Activated T-cell treated with anti-CD3 and anti-CD28 coated beads, Interleukin-2, amount 50 U/mL, for 24 hours (primary cell): ENCODE results near the gene ZC3H15.

ENCODE experiments used
- DNase-seq: peaks from one replicate; pipeline ENCODE4 v3.0.0-alpha.2; 2020
- H3K27ac Mint-ChIP-seq: 2 replicates; pipeline ENCODE4 v1.8.0; 2020; ENCODE audit warnings: mild to moderate bottlenecking, mixed read lengths
- H3K27me3 Mint-ChIP-seq: 2 replicates; pipeline ENCODE4 v1.8.0; 2020; ENCODE audit warnings: mixed read lengths
- H3K36me3 Mint-ChIP-seq: 2 replicates; pipeline ENCODE4 v1.8.0; 2020; ENCODE audit warnings: low read depth, mixed read lengths
- H3K4me1 Mint-ChIP-seq: 2 replicates; pipeline ENCODE4 v1.8.0; 2020; ENCODE audit warnings: low read depth, mixed read lengths
- H3K4me3 Mint-ChIP-seq: 2 replicates; pipeline ENCODE4 v1.8.0; 2020; ENCODE audit warnings: mild to moderate bottlenecking, moderate library complexity, mixed read lengths
- H3K9me3 Mint-ChIP-seq: 2 replicates; pipeline ENCODE4 v1.8.0; 2020; ENCODE audit warnings: mixed read lengths

The ZC3H15 gene

DNA sequence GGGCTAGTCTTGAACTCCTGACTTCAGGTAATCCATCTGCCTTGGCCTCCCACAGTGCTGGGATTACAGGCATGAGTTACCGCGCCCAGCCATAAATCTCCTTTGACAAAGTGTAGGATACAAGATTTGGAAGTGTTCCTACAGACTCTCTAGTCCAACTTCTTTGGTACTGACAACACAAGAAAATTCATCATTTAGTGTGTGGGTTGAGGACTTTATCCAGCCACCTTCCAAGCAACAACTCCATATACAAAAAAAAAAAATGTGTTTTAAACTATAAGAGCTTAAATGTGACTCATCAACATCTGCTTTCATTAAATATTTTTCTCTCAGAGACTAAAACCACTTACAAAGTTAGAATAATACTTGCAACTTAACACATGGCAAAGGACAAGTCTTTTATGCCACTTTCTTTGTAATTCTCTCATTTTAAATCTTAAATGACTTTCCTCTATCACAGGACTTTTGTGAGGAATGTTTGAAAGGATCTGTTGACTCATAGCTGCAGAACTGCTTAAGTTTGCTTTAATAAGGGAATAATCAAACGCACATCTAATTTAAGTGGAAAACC is 57.6 kb downstream of the ZC3H15 start:
- Mint-ChIP-seq H3K27ac (no peak overlapping the region), H3K4me1 (no peaks in the 10 kb centered on the region), H3K27me3 (peaks cover 17% of the 10 kb centered on the region)

DNA sequence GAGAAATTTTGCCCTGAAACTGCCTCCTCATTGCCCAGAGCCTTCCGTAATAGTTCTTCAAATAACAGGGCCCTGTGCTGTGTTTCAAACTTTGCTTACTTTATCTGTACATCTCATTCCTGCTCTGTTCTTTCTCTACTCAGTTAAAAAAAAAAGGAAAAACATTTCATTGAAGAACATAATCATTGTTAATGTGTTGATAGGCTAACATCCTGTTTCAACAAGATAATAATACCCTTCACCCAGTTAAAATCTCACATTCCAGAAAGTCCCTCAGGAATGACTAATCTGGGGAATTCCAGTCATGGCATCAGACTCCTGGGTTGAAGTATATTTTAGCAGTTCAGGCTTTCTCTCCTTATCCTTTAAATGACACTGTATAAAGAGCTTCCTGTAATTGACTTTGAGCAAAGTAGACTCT is 58.2 kb downstream of the ZC3H15 start:
- no peaks in the 10 kb centered on the region for H3K9me3 Mint-ChIP-seq
- peaks cover 17% of the 10 kb centered on the region for H3K27me3 Mint-ChIP-seq
- no peak overlapping the region for H3K4me3 Mint-ChIP-seq
- H3K27ac Mint-ChIP-seq: no peak overlapping the region
- H3K36me3 Mint-ChIP-seq: no peaks in the 10 kb centered on the region
- no peaks in the 10 kb centered on the region for H3K4me1 Mint-ChIP-seq
- DNase-seq: no peak

More for the DNA sequence above, 57.6 kb downstream of the ZC3H15 start:
- H3K36me3 Mint-ChIP-seq: no peaks in the 10 kb centered on the region
- no peaks in the 10 kb centered on the region for H3K9me3 Mint-ChIP-seq
- DNase-seq: no peak
- H3K4me3 Mint-ChIP-seq: no peak overlapping the region

DNA sequence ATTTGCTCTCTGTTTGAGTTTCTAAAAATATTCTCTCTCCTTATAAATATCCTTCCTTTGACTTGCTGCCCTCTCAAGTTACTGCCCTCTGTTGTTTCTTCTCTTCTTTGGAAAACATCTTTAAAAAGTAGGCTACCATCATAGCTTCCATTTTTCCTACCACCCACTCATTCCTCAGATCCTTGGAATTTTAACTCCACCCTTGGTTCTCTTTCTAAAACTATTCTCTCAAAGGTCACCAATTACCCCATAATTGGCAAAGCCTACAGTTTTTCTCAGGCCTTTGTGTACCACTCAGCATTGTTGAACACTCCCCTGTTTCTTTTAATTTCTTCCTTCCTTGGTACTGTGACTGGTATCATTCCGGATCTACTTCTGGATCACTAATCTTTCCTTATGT is 60.8 kb downstream of the ZC3H15 start:
- no peak for DNase-seq
- H3K4me3 Mint-ChIP-seq: no peak overlapping the region
- H3K27ac Mint-ChIP-seq: no peak overlapping the region
- H3K36me3 Mint-ChIP-seq: no peaks in the 10 kb centered on the region
- H3K4me1 Mint-ChIP-seq: no peaks in the 10 kb centered on the region
- H3K27me3 Mint-ChIP-seq: peaks cover 9% of the 10 kb centered on the region
- no peaks in the 10 kb centered on the region for H3K9me3 Mint-ChIP-seq

DNA sequence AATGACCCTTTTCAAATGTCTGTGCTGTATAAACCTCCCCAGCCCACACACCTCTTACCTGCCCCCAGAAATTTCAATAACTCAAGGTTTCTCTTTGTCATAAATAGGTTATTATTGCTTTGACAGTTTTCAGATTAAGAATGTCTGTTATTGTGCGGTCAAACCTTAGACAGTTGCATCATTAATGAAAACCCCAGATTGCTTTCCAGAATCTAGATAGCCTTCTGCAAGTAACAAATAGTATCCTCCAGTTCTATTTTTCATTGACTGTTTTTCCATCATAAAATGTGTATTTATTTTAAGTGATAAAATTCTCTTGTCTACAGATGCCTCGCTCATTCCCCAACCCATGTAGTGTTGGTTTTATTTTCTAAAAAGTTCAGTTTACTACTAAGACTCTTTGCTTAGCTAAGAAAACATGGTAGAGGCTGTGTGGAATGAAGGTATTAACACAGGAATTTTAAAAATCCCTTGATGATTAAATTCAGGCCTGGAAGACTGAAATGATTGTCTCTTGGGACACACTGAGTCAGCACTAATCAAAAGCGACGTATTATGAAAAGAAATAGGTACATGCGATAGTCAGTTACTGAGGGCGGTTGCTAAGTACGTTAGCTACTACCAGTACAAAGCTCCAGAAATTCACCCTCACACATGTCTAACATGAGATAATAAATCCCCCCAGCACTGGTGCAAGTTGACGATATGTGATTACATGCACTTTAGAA is 65.4 kb downstream of the ZC3H15 start:
- H3K27ac Mint-ChIP-seq: no peak overlapping the region
- H3K9me3 Mint-ChIP-seq: no peaks in the 10 kb centered on the region
- no peak for DNase-seq
- no peaks in the 10 kb centered on the region for H3K36me3 Mint-ChIP-seq
- peaks cover 3% of the 10 kb centered on the region for H3K4me1 Mint-ChIP-seq
- H3K27me3 Mint-ChIP-seq: peaks cover 6% of the 10 kb centered on the region
- no peak overlapping the region for H3K4me3 Mint-ChIP-seq

DNA sequence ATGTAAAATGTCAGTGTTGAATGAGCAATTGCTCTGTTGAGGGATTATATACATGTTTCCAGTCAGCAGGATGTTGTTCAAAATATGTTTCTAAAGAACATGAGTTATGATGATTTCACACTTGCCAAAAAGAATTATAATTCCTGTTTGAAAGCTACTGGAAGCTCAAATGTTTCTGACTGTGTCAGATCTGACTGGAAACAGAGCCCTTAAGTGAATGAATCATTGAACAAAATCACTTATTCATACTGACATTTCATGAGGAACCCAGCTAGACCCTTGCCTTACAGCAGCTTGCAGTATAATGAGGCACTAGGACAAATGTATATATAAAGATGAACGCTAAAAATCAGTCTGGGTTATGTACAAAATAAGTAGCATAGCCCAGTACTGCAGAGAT is 68.4 kb downstream of the ZC3H15 start:
- no peak for DNase-seq
- Mint-ChIP-seq H3K4me1 (peaks cover 3% of the 10 kb centered on the region), H3K9me3 (no peaks in the 10 kb centered on the region), H3K27me3 (peaks cover 6% of the 10 kb centered on the region), H3K4me3 (no peak overlapping the region), H3K36me3 (no peaks in the 10 kb centered on the region), H3K27ac (no peak overlapping the region)

DNA sequence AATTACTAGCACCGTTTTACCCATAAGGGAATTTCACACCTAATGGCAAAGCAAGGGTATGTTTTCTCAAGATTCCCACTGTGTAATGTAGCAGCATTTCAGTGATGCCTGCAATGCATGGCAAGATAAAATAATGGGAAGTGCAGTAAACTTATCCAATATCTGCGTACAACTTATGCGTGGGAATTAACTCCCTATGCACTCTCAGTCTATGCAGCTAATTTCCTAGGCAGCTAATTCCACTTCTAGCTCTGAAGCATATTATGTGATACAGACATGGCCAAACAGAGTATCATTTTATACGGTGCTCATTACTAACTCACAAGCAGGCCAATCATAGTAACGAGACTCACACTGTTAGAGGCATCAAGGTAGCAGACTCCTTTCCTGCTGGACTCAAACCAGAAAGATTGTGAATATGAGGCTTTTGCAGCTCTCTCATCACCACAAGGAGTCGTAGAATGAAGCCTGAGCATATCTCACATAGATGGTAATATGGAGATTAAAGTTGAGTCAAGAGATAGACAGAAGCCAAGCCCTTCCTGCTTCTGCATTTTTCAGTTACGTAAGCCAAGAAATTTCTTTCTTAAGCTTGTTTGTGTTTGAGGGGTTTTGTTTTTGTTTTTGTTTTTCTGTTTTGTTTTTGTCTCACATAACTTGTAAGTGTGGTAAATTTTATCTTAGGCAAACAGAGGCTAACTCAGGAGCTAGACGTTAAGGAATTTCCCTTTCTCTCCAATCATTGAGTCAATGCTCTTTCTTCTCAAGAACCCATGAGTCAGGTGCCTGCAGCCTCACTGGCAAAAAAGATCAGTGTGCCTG is 69.0 kb downstream of the ZC3H15 start:
- Mint-ChIP-seq H3K36me3 (no peaks in the 10 kb centered on the region), H3K4me3 (no peak overlapping the region), H3K4me1 (peaks cover 3% of the 10 kb centered on the region)

DNA sequence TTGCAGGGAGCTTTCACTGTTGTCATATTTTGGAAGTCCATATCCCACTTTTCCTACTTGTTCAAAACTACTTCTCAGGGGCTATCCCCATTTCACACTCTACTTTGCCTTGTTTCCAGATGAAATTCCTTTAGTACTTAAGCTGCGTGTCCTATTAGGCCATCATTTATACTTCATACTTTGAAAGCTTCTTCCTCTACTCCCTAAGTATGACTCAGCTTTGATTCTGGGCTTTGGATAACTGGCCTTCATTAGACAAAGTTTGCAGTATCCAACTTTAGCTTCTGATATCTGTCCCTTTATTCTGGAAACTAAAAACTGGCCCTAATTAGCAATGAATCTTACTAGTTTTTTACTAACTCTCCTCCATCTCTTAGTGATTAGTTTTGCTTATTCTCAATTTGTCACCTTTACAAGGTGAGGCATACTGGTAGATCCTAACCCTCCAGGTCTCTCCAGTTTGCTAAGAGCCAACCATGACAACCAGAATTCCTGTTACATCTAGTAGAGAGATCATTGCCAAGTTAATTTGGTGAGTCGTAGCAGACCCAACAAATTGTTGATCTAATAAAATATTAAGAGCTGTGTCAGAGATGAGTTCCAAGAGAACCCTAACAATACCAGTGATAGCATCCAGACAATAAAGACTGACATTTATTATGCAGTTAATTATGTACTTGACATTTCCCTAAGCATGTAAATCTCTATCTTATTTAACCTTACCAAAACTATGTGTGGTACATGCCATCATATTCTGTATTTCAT is 72.6 kb downstream of the ZC3H15 start:
- Mint-ChIP-seq H3K27me3 (peaks cover 10% of the 10 kb centered on the region), H3K9me3 (no peaks in the 10 kb centered on the region), H3K4me3 (no peak overlapping the region), H3K36me3 (no peaks in the 10 kb centered on the region), H3K27ac (no peak overlapping the region), H3K4me1 (peaks cover 3% of the 10 kb centered on the region)
- DNase-seq: no peak

More for the DNA sequence above, 69.0 kb downstream of the ZC3H15 start:
- Mint-ChIP-seq H3K9me3 (no peaks in the 10 kb centered on the region), H3K27ac (no peak overlapping the region), H3K27me3 (peaks cover 6% of the 10 kb centered on the region)
- DNase-seq: no peak
